Left cardiac atrium (tissue), 4 donors: ENCODE data around the gene ZNF853. TPM values are rescaled to one million over a fixed set of nuclear protein-coding genes. Genes with fewer than 3 reads are reported as not detected.
A peak's percentile ranks its signal among the peaks of the same experiment; 100 is the strongest.
"Not testable (repeated sequence)": the region's sequence is repeated elsewhere in the genome, so short reads cannot be mapped to it uniquely, and the experiment has no call there.

Experiments
- ATAC-seq, 2 donors: fragments of 200-7000 bp; cut with Tn5 transposase; one replicate each; pipeline ENCODE4 v1.9.1; 2020; ENCODE audit warnings: mild to moderate bottlenecking in 2 of 2, moderate library complexity in 2 of 2
- DNase-seq: peaks from one replicate; pipeline ENCODE4 v3.0.0-alpha.2; 2020
- intact Hi-C, 2 donors: fragments of 100-400 bp; cut with DNase I; formaldehyde crosslinking; loops; one replicate each; pipeline versions ENCODE4 v1.14.1 to v1.15.1; 2022 to 2023
- total RNA-seq, 2 donors: library from RNA; stranded (reverse); fragmentation: NEBNext Ultra II Directional; extraction: Animal tissue kit (Norgen Biotek cat#: 25700); gene quantifications; one replicate each; pipeline ENCODE4 v1.2.1, GENCODE V29; 2021
- donor health status: DM: no; HTN: yes; CAD: no.
- donor health status: DM: no; HTN: yes; CAD: no; lungs with severe emphysema.
- donor health status: DM: yes; HTN: yes; CAD: no.
- donor health status: Dilated cardiomyopathy.

The ZNF853 gene
- total RNA-seq, 2 donors from 2014 or later, result 12.6 to 12.8 TPM

- ATAC-seq (no peak), DNase-seq (no peak)
- intact Hi-C loops, result no loop called here
Measured at GRCh38 chr7:6630007-6630849, 14.8 kb downstream of the ZNF853 start.

- intact Hi-C loops, result no loop called here
- ATAC-seq, result no peak
Measured at GRCh38 chr7:6631605-6632004, 16.2 kb downstream of the ZNF853 start.

DNA sequence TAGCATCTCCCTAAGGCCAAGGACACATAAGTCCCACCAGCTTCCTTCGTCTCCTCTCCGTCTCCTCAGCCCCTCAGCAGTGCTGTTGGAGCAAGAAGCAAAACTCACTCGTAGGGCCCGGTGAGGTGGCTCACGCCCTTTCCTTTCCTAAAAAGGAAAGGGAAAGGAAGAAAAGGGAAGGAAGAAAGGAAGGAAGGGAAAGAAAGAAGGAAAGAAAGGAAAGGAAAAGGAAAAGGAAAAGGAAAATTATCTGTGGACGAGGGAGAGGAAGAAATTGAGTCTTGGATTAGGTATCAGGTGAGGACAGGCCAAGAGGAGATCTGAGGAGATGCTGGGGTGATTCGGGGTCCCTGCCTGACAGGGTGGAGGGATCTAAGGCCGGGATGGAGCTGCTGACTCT lies 18.6 kb downstream of the ZNF853 start:
- intact Hi-C loops, result no loop called here
- ATAC-seq (no peak), DNase-seq (no peak)

More at GRCh38 chr7:6631605-6632004, 16.2 kb downstream of the ZNF853 start:
- DNase-seq, result no peak

DNA sequence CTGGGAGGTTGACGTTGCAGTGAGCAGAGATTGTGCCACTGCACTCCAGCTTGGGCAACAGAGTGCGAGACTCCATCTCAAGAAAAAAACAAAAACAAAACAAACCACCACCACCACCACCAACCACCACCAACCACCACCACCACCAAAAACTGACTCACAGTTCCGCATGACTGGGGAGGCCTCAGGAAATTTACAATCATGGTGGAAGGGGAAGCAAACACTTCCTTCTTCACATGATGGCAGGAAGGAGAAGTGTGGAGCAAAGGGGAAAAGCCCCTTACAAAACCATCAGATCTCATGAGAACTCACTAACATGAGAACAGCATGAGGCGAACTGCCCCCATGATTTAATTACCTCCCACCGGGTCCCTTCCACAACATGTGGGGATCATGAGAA lies 19.6 kb downstream of the ZNF853 start:
- DNase-seq, ATAC-seq, intact Hi-C loops: not testable (repeated sequence)

DNA sequence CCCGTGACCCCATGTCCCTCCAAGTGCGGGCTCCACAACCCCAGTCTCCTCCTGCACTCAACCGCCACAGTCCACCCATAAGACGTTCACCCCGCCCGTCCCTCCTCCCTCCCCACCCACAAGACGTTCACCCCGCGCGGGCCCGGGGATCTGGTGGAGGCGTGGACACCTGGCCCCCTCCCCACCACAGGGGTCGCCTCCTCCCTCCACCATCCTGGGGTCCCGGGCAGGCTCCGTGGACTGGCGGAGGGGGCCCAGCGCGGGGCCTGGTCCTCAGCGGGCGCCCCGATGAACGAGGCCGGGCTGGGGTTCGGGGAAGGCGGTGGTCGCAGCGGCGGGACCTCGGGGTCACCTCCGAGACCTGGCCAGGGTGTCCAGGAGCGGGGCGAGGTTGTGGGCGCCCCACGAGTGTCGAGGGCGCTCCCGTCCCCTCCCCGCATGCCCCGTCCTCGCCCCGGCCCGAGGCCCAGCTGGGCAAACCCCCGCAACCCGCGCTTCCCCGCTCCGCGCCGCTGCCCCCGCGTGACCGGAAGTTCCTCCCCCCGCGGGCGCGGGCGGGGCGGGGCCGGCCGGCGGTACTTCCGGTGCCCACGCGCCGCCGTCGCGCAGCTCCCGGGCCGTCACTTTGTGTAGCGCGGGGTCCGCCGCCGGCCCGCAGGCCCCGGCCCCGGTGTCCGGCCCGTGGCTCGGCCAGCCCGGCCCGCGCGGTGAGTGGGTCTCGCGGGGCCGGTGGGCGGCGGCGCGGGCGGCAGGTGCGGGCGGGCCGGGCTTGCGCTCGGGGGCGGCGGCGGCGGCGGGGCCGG lies 21.5 kb downstream of the ZNF853 start, which contains the start of gene ZNF316:
Gene ZNF316, plus strand, starts transcription at position 578 of the 803 bp plus-strand sequence. CDS start 5,092 bp downstream, outside the sequence.
- ATAC-seq (peak; percentile 83 to 93), DNase-seq (peak; percentile 71)
- intact Hi-C loops, result no loop called here

- ATAC-seq, result peak; percentile 34 to 38
- no peak for DNase-seq
Measured at GRCh38 chr7:6637544-6638229, 22.3 kb downstream of the ZNF853 start.

DNA sequence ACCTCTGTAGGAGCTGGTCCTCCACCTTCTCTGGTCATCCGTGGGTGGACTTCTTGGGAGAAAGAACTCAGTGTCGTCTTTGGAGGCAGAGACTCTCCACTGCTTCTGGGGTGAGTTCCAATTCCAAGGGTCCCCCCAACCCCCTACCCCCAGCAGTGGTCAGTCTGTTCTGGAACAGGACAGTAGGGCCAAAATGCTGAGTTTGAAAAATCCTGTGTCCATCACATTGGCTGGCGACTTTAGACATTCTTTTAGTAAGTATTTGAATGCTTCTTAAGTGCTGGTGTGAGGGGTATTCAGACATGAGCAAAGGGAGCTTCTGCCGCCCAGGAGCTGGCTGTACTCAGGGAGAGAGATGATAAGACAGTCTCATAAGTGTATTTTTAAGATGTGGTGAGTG lies 23.6 kb downstream of the ZNF853 start:
- intact Hi-C loops, result loop anchor here in 1 of 2 donors (2.0 kb wide), 1 partner anchor 66 kb away; no protein-coding TSS in a partner anchor
- ATAC-seq, result no peak
- DNase-seq, result no peak

More at GRCh38 chr7:6637544-6638229, 22.3 kb downstream of the ZNF853 start:
- intact Hi-C loops, result loop anchor here in 1 of 2 donors (2.0 kb wide), 1 partner anchor 67 kb away; no protein-coding TSS in a partner anchor

- intact Hi-C loops, result loop anchor here in 1 of 2 donors (2.0 kb wide), 1 partner anchor 65 kb away; no protein-coding TSS in a partner anchor
- no peak for ATAC-seq
Measured at GRCh38 chr7:6639627-6640026, 24.2 kb downstream of the ZNF853 start.

GRCh38 chr7:6640246-6640721 lies 24.9 kb downstream of the ZNF853 start:
- intact Hi-C loops, result no loop called here
- ATAC-seq (peak in 1 of 2 donors; percentile 51), DNase-seq (peak; percentile 67)

More at GRCh38 chr7:6639627-6640026, 24.2 kb downstream of the ZNF853 start:
- DNase-seq, result no peak

DNA sequence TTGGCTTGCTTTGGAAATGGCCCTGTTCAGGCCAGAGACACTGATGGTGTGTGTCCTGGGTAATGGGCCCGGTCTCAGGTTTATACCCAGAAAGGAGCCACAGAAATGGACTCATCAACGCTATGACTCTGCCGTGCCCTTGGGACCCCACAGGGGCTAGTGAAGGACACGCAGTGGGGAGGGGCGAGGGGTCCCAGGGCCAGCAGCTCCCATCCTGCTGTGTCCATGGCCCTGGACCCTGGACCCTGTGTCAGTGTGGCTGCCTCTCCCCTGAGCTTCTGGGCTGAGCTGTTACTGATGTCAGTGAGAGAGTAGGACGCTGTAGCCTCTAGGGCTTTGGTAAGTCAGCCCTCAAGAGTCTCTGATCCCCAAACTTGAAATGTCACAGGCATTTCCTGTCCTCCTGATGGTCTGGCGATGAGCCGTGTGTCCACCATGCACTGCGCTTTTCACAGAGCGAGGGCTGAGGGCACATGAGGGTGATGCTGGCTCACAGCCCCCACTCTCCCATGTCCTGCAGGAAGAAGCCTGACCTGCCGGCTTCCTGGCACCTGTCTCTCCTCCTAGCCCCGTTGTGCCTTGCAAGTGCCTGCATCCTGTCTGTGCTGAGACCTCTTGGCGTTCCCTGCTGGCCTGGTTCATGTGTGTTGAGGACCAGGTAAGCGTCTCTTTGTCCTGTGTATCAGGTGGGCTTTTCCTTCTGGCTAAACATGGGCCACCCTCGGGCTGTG lies 26.1 kb downstream of the ZNF853 start:
- DNase-seq (no peak), ATAC-seq (no peak)
- intact Hi-C loops, result no loop called here

DNA sequence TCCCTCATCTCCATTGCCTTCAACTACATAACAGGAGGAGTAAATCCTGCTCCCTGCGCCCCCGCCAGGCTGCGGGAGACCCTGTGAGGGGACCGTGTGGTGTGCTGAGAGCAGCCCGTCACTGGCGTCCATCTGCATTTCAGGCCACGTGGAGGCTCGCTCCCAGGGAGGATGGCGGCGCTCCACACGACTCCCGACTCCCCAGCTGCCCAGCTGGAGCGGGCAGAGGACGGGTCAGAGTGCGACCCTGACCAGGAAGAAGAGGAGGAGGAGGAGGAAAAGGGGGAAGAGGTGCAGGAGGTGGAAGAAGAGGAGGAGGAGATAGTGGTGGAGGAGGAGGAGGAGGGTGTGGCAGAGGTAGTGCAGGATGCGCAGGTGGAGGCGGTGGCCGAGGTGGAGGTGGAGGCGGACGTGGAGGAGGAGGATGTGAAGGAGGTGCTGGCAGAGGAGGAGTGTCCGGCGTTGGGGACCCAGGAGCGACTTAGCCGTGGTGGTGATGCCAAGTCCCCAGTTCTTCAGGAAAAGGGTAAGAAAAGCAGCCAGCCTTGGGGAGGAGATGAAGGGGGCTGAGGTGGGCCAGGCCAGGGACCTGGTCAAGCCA lies 26.9 kb downstream of the ZNF853 start:
- ATAC-seq (no peak), DNase-seq (no peak)
- intact Hi-C loops, result no loop called here

- DNase-seq (no peak), ATAC-seq (no peak)
- intact Hi-C loops, result no loop called here
Measured at GRCh38 chr7:6642861-6643640, 27.6 kb downstream of the ZNF853 start.

- ATAC-seq (no peak), DNase-seq (no peak)
- intact Hi-C loops, result no loop called here
Measured at GRCh38 chr7:6643915-6644625, 28.7 kb downstream of the ZNF853 start.

- intact Hi-C loops, result no loop called here
- no peak for ATAC-seq
Measured at GRCh38 chr7:6644728-6645127, 29.3 kb downstream of the ZNF853 start.

GRCh38 chr7:6646465-6646864 lies 31.1 kb downstream of the ZNF853 start:
- DNase-seq (no peak), ATAC-seq (no peak)
- intact Hi-C loops, result no loop called here

More at GRCh38 chr7:6644728-6645127, 29.3 kb downstream of the ZNF853 start:
- no peak for DNase-seq

DNA sequence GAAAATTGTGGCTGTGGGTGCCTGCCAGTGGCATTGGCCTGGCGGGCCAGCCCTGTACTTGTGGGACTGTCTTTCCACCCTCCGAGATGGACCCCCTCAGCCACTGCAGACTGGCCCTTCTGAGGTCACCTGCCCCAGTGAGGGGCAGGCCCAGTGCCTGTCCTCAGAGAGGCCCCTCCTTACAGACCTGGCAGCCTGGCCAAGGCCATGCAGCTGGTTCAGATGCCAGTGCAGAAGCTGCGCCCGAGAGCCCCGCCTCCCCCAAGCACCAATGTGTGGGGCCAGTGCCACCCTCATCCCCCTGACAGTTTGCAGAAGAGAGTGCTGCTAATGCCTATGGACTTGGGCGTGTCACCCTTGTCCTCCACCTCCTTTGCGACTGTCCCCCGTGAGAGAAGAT lies 31.7 kb downstream of the ZNF853 start:
- ATAC-seq (no peak), DNase-seq (no peak)

GRCh38 chr7:6647541-6647940 lies 32.1 kb downstream of the ZNF853 start:
- intact Hi-C loops, result no loop called here
- ATAC-seq, result no peak
- DNase-seq, result no peak

More for the DNA sequence above, 31.7 kb downstream of the ZNF853 start:
- intact Hi-C loops, result no loop called here
